HepG2 (cell line): ENCODE results near the gene PRRT1B. TPM values are rescaled to one million over a fixed set of nuclear protein-coding genes. Genes with fewer than 3 reads are reported as not detected.

Experiments used
- ATAC-seq: fragments of 200-7000 bp; cut with Tn5 transposase; 3 replicates; pipeline ENCODE4 v1.9.1; 2020; ENCODE audit warnings: mild to moderate bottlenecking, moderate library complexity
- BruUV-seq: library from RNA; stranded (reverse); fragments of 400-500 nt; replicated peaks from 2 replicates; lab custom pipeline; 2021; lab: Mats Ljungman, UMichigan
- CTCF ChIA-PET: fragments of 300-600 bp; formaldehyde crosslinking; extraction: SDS; loops from one replicate; lab custom pipeline; 2021; ENCODE audit warnings: low total read pairs, inconsistent platforms, low intra/inter-chr PET ratio; lab: Yijun Ruan, JAX
- POLR2A ChIA-PET: fragments of 350-600 bp; sonication (Branson Sonifier 250); formaldehyde crosslinking; loops from one replicate; lab custom pipeline; 2020; ENCODE audit warnings: antibody characterized with exemption, inconsistent platforms; lab: Yijun Ruan, JAX
- DNase-seq: peaks from one replicate; pipeline ENCODE4 v3.0.0-alpha.2; 2015; ENCODE audit warnings: low spot score
- FAIRE-seq: peaks from 3 replicates; lab custom pipeline; 2011; peaks lifted over from hg19 to GRCh38; lab: Jason Lieb, UNC
- H2AFZ ChIP-seq: one replicate; pipeline ENCODE4 v1.6.1; 2011; ENCODE audit warnings: low read length, inconsistent platforms
- H3K27ac ChIP-seq: fragments of 300-600 bp; 3 replicates; pipeline ENCODE4 v1.8.0; 2011; ENCODE audit warnings: mixed run types, mild to moderate bottlenecking, mixed read lengths, low read length, inconsistent platforms; ENCODE audit not compliant: insufficient read depth; ENCODE audit errors: extremely low read length
- H3K27me3 ChIP-seq, 2 experiments: fragments of 200-600 bp in 1 of 2; 2 replicates in 1 of 2; 3 replicates in 1 of 2; pipeline versions ENCODE4 v1.6.0 to v1.8.0; 2011; ENCODE audit warnings: low read length in 2 of 2, mild to moderate bottlenecking in 2 of 2, moderate library complexity in 2 of 2, inconsistent platforms in 1 of 2; ENCODE audit not compliant: insufficient read depth in 2 of 2, control insufficient read depth in 1 of 2
- H3K36me3 ChIP-seq, 2 experiments: fragments of 200-600 bp in 1 of 2; replicated peaks in 1 of 2; 2 replicates in 1 of 2; 3 replicates in 1 of 2; pipeline versions ENCODE4 v1.5.1 to v1.8.0; 2011; ENCODE audit warnings: low read length in 2 of 2, inconsistent platforms in 1 of 2; ENCODE audit not compliant: insufficient read depth in 2 of 2, control insufficient read depth in 1 of 2
- H3K4me1 ChIP-seq: 2 replicates; pipeline ENCODE4 v1.5.1; 2012; ENCODE audit warnings: low read length, inconsistent platforms; ENCODE audit not compliant: insufficient read depth
- H3K4me2 ChIP-seq: 2 replicates; pipeline ENCODE4 v1.6.0; 2011; ENCODE audit warnings: low read depth, low read length, inconsistent platforms
- H3K4me3 ChIP-seq, 3 experiments: fragments of 200-600 bp in 1 of 3; sonication (generic), shearing (Covaris generic) in 1 of 3; replicated peaks in 1 of 3; 2 replicates each; pipeline ENCODE4 v1.5.1; 2011 to 2016; ENCODE audit warnings: low read length in 3 of 3, inconsistent platforms in 2 of 3, low read depth in 2 of 3, mild to moderate bottlenecking in 2 of 3, control low read depth in 1 of 3, mixed read lengths in 1 of 3; ENCODE audit not compliant: insufficient read depth in 1 of 3
- H3K79me2 ChIP-seq: one replicate; pipeline ENCODE4 v1.6.1; 2011; ENCODE audit warnings: low read length, inconsistent platforms; ENCODE audit not compliant: insufficient read depth
- H3K9ac ChIP-seq: 2 replicates; pipeline ENCODE4 v1.6.0; 2011; ENCODE audit warnings: mild to moderate bottlenecking, low read depth, low read length, inconsistent platforms; ENCODE audit not compliant: insufficient read depth
- H3K9me3 ChIP-seq: 2 replicates; pipeline ENCODE4 v1.5.1; 2012; ENCODE audit warnings: mild to moderate bottlenecking, low read length
- H4K20me1 ChIP-seq: 2 replicates; pipeline ENCODE4 v1.6.0; 2011; ENCODE audit warnings: inconsistent platforms, mild to moderate bottlenecking, low read length, moderate library complexity; ENCODE audit not compliant: insufficient read depth
- AGO2 ChIP-seq: fragments of 200-400 bp; formaldehyde crosslinking; optimal IDR thresholded peaks from 2 replicates; pipeline ENCODE3; 2017; ENCODE audit warnings: mild to moderate bottlenecking, low read depth, low read length, moderate library complexity
- CHD4 ChIP-seq: fragments of 200-600 bp; sonication (generic); IDR thresholded peaks from 2 replicates; pipeline ENCODE4 v1.7.0; 2017; ENCODE audit warnings: mild to moderate bottlenecking, low read length, borderline replicate concordance
- KLF6 ChIP-seq: IDR thresholded peaks from 2 replicates; pipeline ENCODE4 v1.8.0; 2016; ENCODE audit warnings: missing biosample characterization, missing genetic modification reagents
- MYNN ChIP-seq: sonication (generic); formaldehyde crosslinking; IDR thresholded peaks from 2 replicates; pipeline ENCODE4 v1.4.0; 2020; ENCODE audit warnings: mild to moderate bottlenecking, low read depth, missing genetic modification reagents
- POLR2A ChIP-seq, 2 experiments: IDR thresholded peaks; 2 replicates each; pipeline ENCODE4 v1.6.1; 2011; ENCODE audit warnings: low read depth in 2 of 2, low read length in 2 of 2, mild to moderate bottlenecking in 1 of 2, moderate library complexity in 1 of 2; ENCODE audit not compliant: insufficient read depth in 1 of 2
- RNF219 ChIP-seq: sonication (generic); formaldehyde crosslinking; IDR thresholded peaks from 2 replicates; pipeline ENCODE4 v1.5.0; 2020; ENCODE audit warnings: mild to moderate bottlenecking, missing genetic modification reagents
- STAT5B ChIP-seq: sonication (generic); formaldehyde crosslinking; IDR thresholded peaks from 2 replicates; pipeline ENCODE4 v1.4.0; 2020; ENCODE audit warnings: missing genetic modification reagents
- ZNF343 ChIP-seq: sonication (generic); formaldehyde crosslinking; IDR thresholded peaks from 2 replicates; pipeline ENCODE4 v1.4.0; 2020; ENCODE audit warnings: mild to moderate bottlenecking, missing genetic modification reagents
- ZNF550 ChIP-seq: sonication (generic); formaldehyde crosslinking; IDR thresholded peaks from 2 replicates; pipeline ENCODE4 v1.4.0; 2020; ENCODE audit warnings: mild to moderate bottlenecking, missing genetic modification reagents, borderline replicate concordance
- WGBS: methylation state at CpG from one replicate; pipeline ENCODE4 v1.1.6; 2017; ENCODE audit warnings: low lambda C conversion rate; 5-methylcytosine and 5-hydroxymethylcytosine counted together
- in situ Hi-C: cut with HindIII; loops from 2 replicates; pipeline ENCODE4 v1.10.0; 2017; ENCODE audit warnings: low pct_unique_long_range_greater_than_20kb; ENCODE audit not compliant: extremely low pct_ligation_motif_present
- intact Hi-C: fragments of 100-400 bp; cut with micrococcal nuclease; formaldehyde crosslinking; loops from one replicate; pipeline ENCODE4 v1.10.0; 2022; ENCODE audit not compliant: unreplicated experiment
- polyA plus RNA-seq, 8 experiments: library from polyadenylated mRNA; depleted of rRNA in 3 of 8; stranded (reverse) in 7 of 8; unstranded in 1 of 8; fragments of >200 nt; fragmentation: Illumina TruSeq in 4 of 8; extraction: Trizol in 4 of 8; gene quantifications; 2 replicates each; pipeline versions ENCODE4 v1.2.1 to v1.2.3, GENCODE V29; 2011 to 2016; ENCODE audit warnings: low read depth in 4 of 8, missing spikeins in 1 of 8, mixed read lengths in 1 of 8; ENCODE audit not compliant: insufficient read depth in 1 of 8
- total RNA-seq, 5 experiments: library from RNA; depleted of rRNA; stranded (reverse); fragments of >200 nt; fragmentation: Illumina TruSeq; extraction: Trizol; gene quantifications; 2 replicates each; pipeline ENCODE4 v1.2.3, GENCODE V29; 2016; ENCODE audit warnings: low read depth in 1 of 5

PRRT1B gene
- total and polyA plus RNA-seq, 2 of the 13 experiments (the other 11 are each of a cell fraction or from before 2014, with no cell fraction given): not detected

GRCh38 chr9:131522257-131523085, 22.9 kb upstream of the PRRT1B start:
- intact Hi-C loops (no loop called here), in situ Hi-C loops (no loop called here)
- no TSS peak for BruUV-seq
- H3K36me3 ChIP-seq: peaks cover 19 to 50% of the 10 kb centered on the region in 2 experiments
- H3K9me3 ChIP-seq: no peaks in the 10 kb centered on the region
- 96% methylated on average over 23 of the region's 29 CpGs for WGBS
- H4K20me1 ChIP-seq: no peaks in the 10 kb centered on the region
- no peak overlapping the region for H3K4me3 ChIP-seq
- H3K27me3 ChIP-seq: no peaks in the 10 kb centered on the region
- ATAC-seq: peak; percentile 18; the same call in 2 of the 3 replicates
- CTCF ChIA-PET: no interaction called here
- TF ChIP-seq ZNF343: no peak
- TF ChIP-seq MYNN (CRISPR knock-in tag): no peak
- peak in 1 of 2 experiments; percentile 38; a peak in 1 of 4 replicates for TF ChIP-seq POLR2A (IDR thresholded peaks at IDR 0.05; ENCODE audit: insufficient read depth in 1 of 2, low read depth in 2 of 2, low read length in 2 of 2)
- TF ChIP-seq KLF6 (CRISPR knock-in tag): no peak
- TF ChIP-seq STAT5B: no peak
- no peak for TF ChIP-seq RNF219 (CRISPR knock-in tag)
- TF ChIP-seq CHD4: no peak
- TF ChIP-seq AGO2: peak; percentile 56
- no peak for TF ChIP-seq ZNF550 (CRISPR knock-in tag)
- H3K4me1 ChIP-seq: no peaks in the 10 kb centered on the region
- DNase-seq: no peak
- POLR2A ChIA-PET: no interaction called here
- no peak overlapping the region for H2AFZ ChIP-seq
- H3K27ac ChIP-seq: no peak overlapping the region
- H3K79me2 ChIP-seq: no peaks in the 10 kb centered on the region
- FAIRE-seq: no peak
- H3K4me2 ChIP-seq: no peak overlapping the region
- no peak overlapping the region for H3K9ac ChIP-seq
